Fibroblast of villous mesenchyme (primary cell): ENCODE results near the gene ARHGAP10. TPM values are rescaled to one million over a fixed set of nuclear protein-coding genes. Genes with fewer than 3 reads are reported as not detected.

Source experiments
- DNase-seq: peaks from one replicate; pipeline ENCODE4 v3.0.0-alpha.2; 2010; ENCODE audit warnings: low read depth
- H3K4me3 ChIP-seq: 2 replicates; pipeline ENCODE4 v1.5.1; 2011; ENCODE audit warnings: low read depth, mild to moderate bottlenecking, low read length
- CTCF ChIP-seq: IDR thresholded peaks from 2 replicates; pipeline ENCODE4 v1.5.1; 2012; ENCODE audit warnings: low read depth, mild to moderate bottlenecking, low read length; ENCODE audit not compliant: insufficient read depth
- total RNA-seq: library from RNA; depleted of rRNA; stranded (reverse); fragments of >200 nt; gene quantifications from 2 replicates; pipeline ENCODE4 v1.2.3, GENCODE V29; 2012

ARHGAP10 gene
- total RNA-seq, 1 donor = 41.5 TPM

GRCh38 chr4:147980586-147980985, 248.7 kb downstream of the ARHGAP10 start:
- H3K4me3 ChIP-seq = no peak overlapping the region
- no peak for TF ChIP-seq CTCF
- no peak for DNase-seq

DNA sequence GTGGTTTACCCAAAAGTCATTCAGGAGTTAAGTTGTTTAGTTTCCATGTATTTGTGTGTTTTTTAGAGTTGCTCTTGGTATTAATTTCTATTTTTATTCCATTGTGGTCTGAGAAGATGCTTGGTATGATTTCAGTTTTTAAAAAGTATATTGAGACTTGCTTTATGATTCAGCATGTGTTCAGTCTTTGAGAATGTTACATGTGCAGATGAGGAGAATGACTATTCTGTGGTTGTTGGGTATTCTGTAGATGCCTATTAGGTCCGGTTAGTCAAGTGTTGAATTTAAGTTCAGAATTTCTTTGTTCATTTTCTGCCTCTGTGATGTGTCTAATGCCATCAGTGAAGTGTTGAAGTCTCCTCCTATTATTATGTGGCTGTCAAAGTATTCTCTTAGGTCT, 249.4 kb downstream of the ARHGAP10 start:
- DNase-seq = no peak
- H3K4me3 ChIP-seq = no peak overlapping the region
- TF ChIP-seq CTCF = no peak

DNA sequence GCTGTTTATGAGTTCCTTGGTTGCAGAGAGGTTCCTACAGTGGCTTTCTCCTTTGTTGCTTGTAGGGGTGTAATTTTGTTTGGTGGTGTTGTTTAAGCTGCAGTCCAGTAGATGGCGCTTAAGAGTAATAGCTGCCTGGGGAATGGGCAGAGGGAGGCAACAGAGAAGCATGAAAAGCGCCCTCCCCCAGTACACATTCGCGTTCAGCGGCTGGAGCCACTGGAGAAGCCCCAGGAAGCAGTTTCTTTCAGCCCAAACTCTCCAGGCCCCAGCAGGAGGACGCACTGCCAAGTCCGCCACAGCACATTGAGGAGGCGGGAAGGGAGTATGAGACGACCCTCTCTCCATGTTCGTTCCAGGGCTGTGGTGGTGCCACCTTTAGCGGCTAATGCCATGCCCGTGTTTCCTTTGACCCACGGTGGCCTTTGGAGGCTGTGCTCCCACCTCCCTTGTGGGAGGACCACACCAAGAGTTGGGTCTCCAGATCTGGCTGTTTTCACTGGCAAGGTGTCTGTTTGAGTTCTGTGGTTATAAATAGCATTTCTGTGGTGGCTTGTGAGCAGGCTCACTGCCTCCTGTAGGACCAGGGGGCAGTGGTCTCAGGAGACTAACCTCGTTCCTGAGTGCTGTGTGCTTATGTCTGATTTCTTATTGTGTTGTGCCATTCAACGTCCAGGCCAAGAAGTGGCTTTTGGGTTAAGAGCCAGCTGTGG, 252.3 kb downstream of the ARHGAP10 start:
- DNase-seq = peak; percentile 67
- H3K4me3 ChIP-seq = no peak overlapping the region
- peak; percentile 90 for TF ChIP-seq CTCF

DNA sequence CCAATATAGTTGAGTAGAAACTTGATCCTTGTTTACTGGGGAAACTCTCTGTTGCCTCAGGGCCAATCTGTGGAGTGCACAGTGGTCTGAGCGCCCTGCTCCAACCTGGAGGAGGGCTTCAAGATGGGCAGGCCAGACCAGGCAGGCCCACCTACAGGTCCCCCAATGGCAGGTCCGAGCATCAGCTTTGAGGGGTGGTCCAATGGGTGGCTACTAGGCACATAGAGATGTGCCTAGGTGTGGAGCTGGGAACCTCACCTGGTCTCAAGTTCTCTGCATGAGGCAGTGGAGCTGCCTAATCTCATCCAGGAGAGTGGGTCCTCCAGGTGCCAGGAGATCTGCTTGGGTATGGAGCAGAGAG, 252.9 kb downstream of the ARHGAP10 start:
- no peak for TF ChIP-seq CTCF
- no peak for DNase-seq
- H3K4me3 ChIP-seq = no peak overlapping the region

DNA sequence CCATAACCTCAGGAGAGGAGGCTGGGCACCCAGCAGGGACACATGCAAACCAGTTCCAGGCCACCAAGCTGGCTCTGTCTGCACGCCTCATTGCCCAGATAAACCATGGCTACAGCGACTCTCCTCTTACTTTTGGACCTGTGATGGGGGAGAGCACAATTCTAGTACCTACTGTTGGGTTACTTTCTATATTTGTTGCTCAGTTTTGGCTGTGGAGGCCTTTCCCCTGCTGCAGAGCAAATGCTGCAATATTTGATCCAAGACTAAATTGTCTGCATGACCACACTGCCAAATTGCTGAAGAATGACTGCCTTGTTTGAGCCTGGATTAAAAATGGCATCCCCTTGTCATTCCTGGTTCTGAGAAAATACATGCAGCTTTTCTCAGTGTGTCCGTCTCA, 253.5 kb downstream of the ARHGAP10 start:
- TF ChIP-seq CTCF = no peak
- H3K4me3 ChIP-seq = no peak overlapping the region
- no peak for DNase-seq

DNA sequence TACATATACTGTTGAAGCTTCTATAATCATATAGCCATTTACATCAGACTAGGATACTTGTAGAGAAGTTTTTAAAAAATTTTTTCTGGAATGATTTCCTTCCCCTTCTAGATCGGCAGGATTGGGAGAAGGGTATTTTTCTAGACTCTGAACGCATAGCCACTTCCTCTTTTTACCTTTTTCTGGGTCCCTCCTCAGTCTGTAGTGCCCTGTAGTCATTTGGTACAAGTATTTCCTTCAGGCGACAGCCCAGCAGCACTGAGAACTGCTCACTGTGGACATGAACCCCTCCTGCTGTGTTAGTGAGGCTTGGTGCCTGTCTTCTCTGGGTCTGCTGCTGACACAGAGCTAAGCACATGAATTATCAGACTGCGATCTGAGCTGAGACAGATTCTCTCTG, 255.4 kb downstream of the ARHGAP10 start:
- TF ChIP-seq CTCF = no peak
- no peak for DNase-seq
- H3K4me3 ChIP-seq = no peak overlapping the region
